OCI-LY7 (cell line): ENCODE results near the gene TPT1. TPM values are rescaled to one million over a fixed set of nuclear protein-coding genes. Genes with fewer than 3 reads are reported as not detected.

Experiments used
- BruUV-seq: library from RNA; stranded (reverse); fragments of 400-500 nt; replicated peaks from 2 replicates; lab custom pipeline; 2021; lab: Mats Ljungman, UMichigan
- CTCF ChIA-PET: fragments of 300-600 bp; sonication (Branson Sonifier 250); formaldehyde crosslinking; loops from one replicate; lab custom pipeline; 2022; ENCODE audit warnings: antibody characterized with exemption; ENCODE audit not compliant: unreplicated experiment; lab: Charles Lee
- POLR2A ChIA-PET: fragments of 300-600 bp; sonication (Branson Sonifier 250); formaldehyde crosslinking; loops from one replicate; lab custom pipeline; 2022; ENCODE audit warnings: antibody characterized with exemption; lab: Charles Lee
- DNase-seq: peaks from one replicate; pipeline ENCODE4 v3.0.0-alpha.2; 2015; ENCODE audit warnings: low spot score
- H2AFZ ChIP-seq: fragments of 200-600 bp; sonication (generic), shearing (Covaris generic); 2 replicates; pipeline ENCODE4 v1.6.1; 2014; ENCODE audit warnings: mild to moderate bottlenecking, antibody characterized with exemption, low read length, moderate library complexity
- H3K27ac ChIP-seq: fragments of 200-600 bp; sonication (generic); 2 replicates; pipeline ENCODE4 v1.5.1; 2014; ENCODE audit warnings: mixed run types, low read depth, mild to moderate bottlenecking, moderate library complexity, low read length, inconsistent platforms; ENCODE audit not compliant: poor library complexity, severe bottlenecking
- H3K36me3 ChIP-seq: fragments of 200-600 bp; sonication (generic); 2 replicates; pipeline ENCODE4 v1.6.1; 2014; ENCODE audit warnings: mild to moderate bottlenecking, antibody characterized with exemption, low read length, moderate library complexity, mixed read lengths; ENCODE audit not compliant: insufficient read depth
- H3K4me1 ChIP-seq: fragments of 200-600 bp; sonication (generic); 2 replicates; pipeline ENCODE4 v1.5.1; 2014; ENCODE audit warnings: mild to moderate bottlenecking, low read length; ENCODE audit not compliant: insufficient read depth, poor library complexity, severe bottlenecking
- H3K4me2 ChIP-seq: fragments of 200-600 bp; sonication (generic); 2 replicates; pipeline ENCODE4 v1.6.1; 2014; ENCODE audit warnings: mild to moderate bottlenecking, low read length
- H3K4me3 ChIP-seq: fragments of 200-600 bp; sonication (generic); 2 replicates; pipeline ENCODE4 v1.5.1; 2014; ENCODE audit warnings: mild to moderate bottlenecking, low read depth, low read length; ENCODE audit not compliant: poor library complexity, severe bottlenecking
- H3K79me2 ChIP-seq: fragments of 200-600 bp; sonication (generic); 2 replicates; pipeline ENCODE4 v1.6.1; 2016; ENCODE audit warnings: low read depth, mild to moderate bottlenecking, low read length, moderate library complexity, mixed read lengths; ENCODE audit not compliant: insufficient read depth
- H3K9me2 ChIP-seq: fragments of 200-600 bp; sonication (generic); 2 replicates; pipeline ENCODE4 v1.6.1; 2016; ENCODE audit warnings: mild to moderate bottlenecking, low read length, mixed read lengths; ENCODE audit not compliant: insufficient read depth
- H3K9me3 ChIP-seq: fragments of 200-600 bp; sonication (generic); 2 replicates; pipeline ENCODE4 v1.6.1; 2014; ENCODE audit warnings: mild to moderate bottlenecking, mixed run types, low read length, mixed read lengths
- H4K20me1 ChIP-seq: fragments of 200-600 bp; sonication (generic); 2 replicates; pipeline ENCODE4 v1.6.1; 2014; ENCODE audit warnings: mild to moderate bottlenecking, antibody characterized with exemption, low read length, moderate library complexity, mixed read lengths; ENCODE audit not compliant: insufficient read depth
- CTCF ChIP-seq: fragments of 200-600 bp; sonication (generic); conservative IDR thresholded peaks from 2 replicates; pipeline ENCODE4 v1.5.1; 2014; ENCODE audit warnings: mild to moderate bottlenecking, antibody characterized with exemption, low read length, moderate library complexity, mixed read lengths
- EZH2phosphoT487 ChIP-seq: fragments of 200-600 bp; sonication (generic); IDR thresholded peaks from 2 replicates; pipeline ENCODE4 v1.6.1; 2018; ENCODE audit warnings: low read depth, borderline replicate concordance, mild to moderate bottlenecking, mixed run types, antibody characterized with exemption, low read length, moderate library complexity, mixed read lengths
- intact Hi-C: fragments of 100-400 bp; cut with micrococcal nuclease; formaldehyde crosslinking; loops from one replicate; pipeline ENCODE4 v1.10.0; 2022; ENCODE audit not compliant: unreplicated experiment
- total RNA-seq, 2 experiments: library from RNA; depleted of rRNA in 1 of 2; stranded (reverse); fragments of >200 nt in 1 of 2; shearing (Covaris generic) in 1 of 2; gene quantifications; 2 replicates each; pipeline ENCODE4 v1.2.3, GENCODE V29; 2014 to 2022

TPT1 gene
- total RNA-seq, 2 experiments from 2014 or later: 1,996 to 2,337 TPM

DNA sequence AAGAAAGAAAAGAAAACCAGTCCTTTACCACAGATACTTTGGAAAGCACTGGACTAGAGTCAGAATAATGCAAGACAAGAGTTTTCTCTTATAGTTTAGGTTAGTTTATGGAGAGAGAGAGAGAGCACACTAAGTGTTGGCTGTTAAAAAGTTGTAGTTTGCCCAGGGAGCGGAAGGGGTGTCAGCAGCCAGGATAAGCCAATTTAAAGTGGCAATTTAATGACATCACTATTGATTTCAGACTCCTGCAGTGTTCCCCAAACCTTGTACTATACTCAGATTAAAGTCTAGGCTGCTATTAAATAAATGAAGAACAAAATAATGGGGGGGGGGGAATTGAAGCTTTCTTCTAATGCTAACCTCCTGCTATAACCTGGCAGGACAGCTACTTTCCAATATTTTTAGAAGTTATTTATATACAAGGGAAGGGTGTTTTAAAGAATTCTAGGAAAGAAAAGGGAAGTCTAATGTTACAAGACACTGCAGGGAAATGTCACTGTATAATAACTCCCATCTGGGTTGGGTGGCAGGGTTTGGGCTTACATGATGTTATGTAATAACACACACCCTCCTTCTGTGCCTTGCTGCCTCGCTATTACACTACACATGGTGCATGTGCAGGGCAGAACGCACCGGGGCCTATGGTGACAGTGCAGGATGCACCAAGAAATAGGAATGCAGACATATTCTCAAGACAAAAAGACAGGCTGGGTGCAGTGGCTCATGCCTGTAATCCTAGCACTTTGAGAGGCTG, 19.9 kb downstream of the TPT1 start:
- CTCF ChIA-PET: no interaction called here
- H3K4me2 ChIP-seq: no peak overlapping the region
- no peak overlapping the region for H3K27ac ChIP-seq
- no peaks in the 10 kb centered on the region for H3K79me2 ChIP-seq
- POLR2A ChIA-PET: interaction anchor here (0.5 to 1.1 kb wide), 7 partner anchors 10 to 911 kb away, joined by 3 to 4 read pairs (median 3); no protein-coding TSS in a partner anchor
- no peaks in the 10 kb centered on the region for H3K4me1 ChIP-seq
- TF ChIP-seq CTCF: no peak
- TF ChIP-seq EZH2phosphoT487: no peak
- BruUV-seq: no TSS peak
- H3K9me2 ChIP-seq: no peaks in the 10 kb centered on the region
- intact Hi-C loops: no loop called here
- no peaks in the 10 kb centered on the region for H3K36me3 ChIP-seq
- no peak overlapping the region for H2AFZ ChIP-seq
- H4K20me1 ChIP-seq: no peaks in the 10 kb centered on the region
- H3K4me3 ChIP-seq: no peak overlapping the region
- no peak for DNase-seq
- no peaks in the 10 kb centered on the region for H3K9me3 ChIP-seq

GRCh38 chr13:45316996-45317395, 24.0 kb downstream of the TPT1 start:
- Histone ChIP-seq H3K9me3 (no peaks in the 10 kb centered on the region), H3K4me2 (no peak overlapping the region), H3K79me2 (no peaks in the 10 kb centered on the region), H3K4me3 (no peak overlapping the region), H3K9me2 (no peaks in the 10 kb centered on the region), H3K27ac (no peak overlapping the region), H3K4me1 (no peaks in the 10 kb centered on the region), H2AFZ (no peak overlapping the region), H4K20me1 (no peaks in the 10 kb centered on the region), H3K36me3 (no peaks in the 10 kb centered on the region)
- intact Hi-C loops: no loop called here
- no peak for TF ChIP-seq EZH2phosphoT487
- TF ChIP-seq CTCF: no peak
- CTCF ChIA-PET: no interaction called here
- DNase-seq: no peak
- POLR2A ChIA-PET: interaction anchor here (0.8 kb wide), 1 partner anchor 78 kb away, joined by 6 read pairs; no protein-coding TSS in a partner anchor
- BruUV-seq: no TSS peak

DNA sequence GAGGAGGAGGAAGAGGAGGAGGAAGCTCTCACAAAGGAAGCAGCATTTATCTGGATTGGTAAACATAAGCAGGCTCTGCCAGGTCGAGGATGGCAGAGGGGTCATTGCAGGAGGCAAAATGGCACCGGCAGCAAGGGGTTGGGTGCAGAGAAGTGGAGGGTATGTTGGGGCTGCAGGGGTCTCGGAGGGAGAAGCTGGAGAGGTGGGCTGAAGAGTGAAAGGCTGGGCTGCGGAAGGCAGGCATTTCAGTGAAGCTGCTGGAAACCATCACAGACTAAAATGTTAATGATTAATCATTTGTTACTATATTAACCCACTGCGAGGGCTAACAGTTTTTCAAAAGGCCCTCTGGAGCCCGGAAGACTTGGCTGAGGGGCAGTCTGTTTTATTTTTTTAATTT, 24.6 kb downstream of the TPT1 start:
- CTCF ChIA-PET: no interaction called here
- H3K4me2 ChIP-seq: no peak overlapping the region
- no peaks in the 10 kb centered on the region for H4K20me1 ChIP-seq
- H3K36me3 ChIP-seq: no peaks in the 10 kb centered on the region
- no peak for DNase-seq
- BruUV-seq: no TSS peak
- no peaks in the 10 kb centered on the region for H3K79me2 ChIP-seq
- H2AFZ ChIP-seq: no peak overlapping the region
- H3K9me2 ChIP-seq: no peaks in the 10 kb centered on the region
- H3K4me1 ChIP-seq: no peaks in the 10 kb centered on the region
- no peak overlapping the region for H3K4me3 ChIP-seq
- no peak overlapping the region for H3K27ac ChIP-seq
- intact Hi-C loops: no loop called here
- no peak for TF ChIP-seq CTCF
- no peak for TF ChIP-seq EZH2phosphoT487
- H3K9me3 ChIP-seq: no peaks in the 10 kb centered on the region
- POLR2A ChIA-PET: interaction anchor here (0.8 kb wide), 1 partner anchor 79 kb away, joined by 6 read pairs; no protein-coding TSS in a partner anchor
